Fibroblast of skin of left quadriceps (primary cell): ENCODE results near the gene CCDC6.
"Not testable (repeated sequence)": the region's sequence is repeated elsewhere in the genome, so short reads cannot be mapped to it uniquely, and the experiment has no call there.

ENCODE experiments used
- DNase-seq, 2 experiments: peaks; one replicate each; pipeline ENCODE4 v3.0.0-alpha.2; 2013; ENCODE audit warnings: low read depth in 2 of 2

The CCDC6 gene

DNA sequence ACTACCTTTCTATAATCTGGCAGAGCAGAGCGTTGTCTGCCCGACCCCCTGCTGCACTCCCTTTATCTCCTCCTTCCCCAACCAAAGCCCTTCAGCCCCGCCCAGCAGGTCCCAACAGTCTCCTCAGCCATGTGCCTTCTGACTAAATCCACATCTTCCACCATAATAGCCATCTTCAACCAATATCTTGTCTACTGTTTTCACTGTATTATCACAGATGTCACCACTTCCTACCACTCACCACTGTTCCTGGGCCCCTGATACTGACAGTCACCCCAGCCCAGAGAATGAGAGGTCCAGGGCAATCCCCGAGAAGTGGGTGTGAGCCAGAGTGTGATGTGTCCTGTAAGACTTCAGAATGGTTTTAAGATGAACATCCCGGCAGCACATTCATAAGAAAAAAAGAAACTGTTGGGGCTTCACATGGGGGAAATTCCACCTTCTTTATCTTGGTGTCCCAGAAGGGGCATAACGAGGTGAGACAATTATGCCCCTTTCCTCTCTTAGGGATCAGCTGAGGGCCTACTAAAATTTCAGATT is 25.3 kb downstream of the CCDC6 start:
- no peak for DNase-seq

DNA sequence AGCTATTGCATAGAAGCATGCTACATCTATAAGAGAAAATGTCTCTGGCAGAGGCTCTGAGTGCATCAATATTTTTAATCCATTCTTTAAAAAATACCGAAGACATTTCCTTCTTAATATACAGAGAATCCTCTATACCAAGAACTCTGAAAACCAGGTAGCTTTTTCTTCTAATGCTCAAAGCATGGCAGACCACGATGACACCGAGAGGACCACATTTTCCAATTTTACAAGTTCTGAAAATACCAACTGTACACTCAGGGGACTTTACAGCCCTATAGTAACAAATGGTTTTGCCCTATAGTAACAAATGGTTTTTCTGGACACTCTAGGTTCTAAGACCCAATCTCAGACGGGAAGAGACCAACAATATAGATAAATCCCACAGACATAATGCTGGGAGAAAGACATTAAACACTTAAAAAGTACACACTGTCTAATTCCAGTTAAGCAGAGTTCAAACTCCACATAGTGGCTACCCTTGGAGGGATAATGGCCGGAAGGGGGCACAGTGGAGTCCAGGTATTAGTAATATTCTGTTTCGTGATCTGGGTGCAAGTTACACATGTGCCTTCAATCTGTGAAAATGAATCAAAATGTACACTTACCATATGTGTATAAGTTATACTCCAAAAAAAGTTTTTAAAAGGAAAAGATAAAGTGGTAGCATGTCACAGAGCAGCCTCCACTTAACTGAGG is 26.2 kb downstream of the CCDC6 start:
- no peak for DNase-seq

DNA sequence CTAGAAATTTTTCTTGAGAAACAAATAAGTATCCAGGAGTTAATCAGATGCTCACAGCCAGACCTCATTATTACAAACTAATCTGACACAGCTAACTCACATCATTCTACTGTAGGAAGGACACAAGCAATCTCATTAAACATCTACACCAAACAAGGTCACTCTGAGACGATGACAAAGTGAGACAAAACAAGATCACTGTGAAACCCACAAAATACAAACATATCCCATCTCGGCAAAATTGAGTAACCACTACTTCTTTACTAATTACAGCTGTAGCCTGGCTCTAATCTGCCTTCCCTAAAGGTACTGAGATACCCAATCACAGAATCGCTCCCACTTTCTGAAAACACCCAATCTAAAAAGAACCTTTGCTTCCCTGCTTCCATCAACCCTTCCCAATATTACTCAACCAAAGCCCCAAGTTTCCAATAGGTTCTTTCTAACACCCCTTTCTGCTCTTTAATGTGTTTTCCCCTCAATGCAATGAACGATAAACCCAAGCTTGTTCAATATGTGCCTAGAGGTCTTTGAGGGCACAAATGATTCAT is 26.9 kb downstream of the CCDC6 start:
- no peak for DNase-seq

DNA sequence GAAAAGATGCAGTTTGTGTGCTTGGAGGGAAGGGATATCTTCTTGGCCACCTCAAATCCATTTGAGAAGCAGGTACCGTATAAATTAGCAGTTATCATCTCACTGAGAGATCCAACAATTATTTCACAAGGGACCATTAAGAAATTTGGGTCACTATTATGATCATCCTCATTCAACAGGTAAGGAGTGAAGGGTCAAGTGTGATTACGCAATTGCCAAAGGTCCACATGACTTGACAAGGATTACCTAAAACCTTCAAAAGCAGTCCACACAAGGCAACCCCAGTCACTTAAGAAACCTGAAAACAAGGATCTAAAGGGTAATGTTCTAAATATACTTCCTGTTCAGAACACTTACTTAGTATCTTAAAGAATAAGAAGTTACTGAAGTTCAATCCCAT is 27.4 kb downstream of the CCDC6 start:
- DNase-seq, result no peak

DNA sequence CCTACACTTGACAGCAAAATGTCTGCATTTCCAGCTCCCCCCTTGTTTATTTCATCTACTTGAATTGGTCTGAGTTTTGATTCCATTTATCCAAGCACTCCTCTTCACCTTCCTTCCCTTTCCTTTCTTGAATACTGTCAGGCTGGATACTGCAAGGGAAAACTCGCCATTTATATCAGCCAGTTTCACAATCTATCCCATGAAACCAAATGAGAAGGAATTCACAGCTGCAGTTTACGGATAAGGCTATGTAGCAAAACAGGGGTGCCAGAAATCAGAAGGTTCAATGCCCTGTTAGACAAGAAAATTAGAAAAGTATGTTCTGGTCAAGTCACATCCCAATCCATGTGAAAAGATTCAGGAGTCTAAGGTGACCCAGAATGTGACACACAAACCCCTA is 28.1 kb downstream of the CCDC6 start:
- no peak for DNase-seq

DNA sequence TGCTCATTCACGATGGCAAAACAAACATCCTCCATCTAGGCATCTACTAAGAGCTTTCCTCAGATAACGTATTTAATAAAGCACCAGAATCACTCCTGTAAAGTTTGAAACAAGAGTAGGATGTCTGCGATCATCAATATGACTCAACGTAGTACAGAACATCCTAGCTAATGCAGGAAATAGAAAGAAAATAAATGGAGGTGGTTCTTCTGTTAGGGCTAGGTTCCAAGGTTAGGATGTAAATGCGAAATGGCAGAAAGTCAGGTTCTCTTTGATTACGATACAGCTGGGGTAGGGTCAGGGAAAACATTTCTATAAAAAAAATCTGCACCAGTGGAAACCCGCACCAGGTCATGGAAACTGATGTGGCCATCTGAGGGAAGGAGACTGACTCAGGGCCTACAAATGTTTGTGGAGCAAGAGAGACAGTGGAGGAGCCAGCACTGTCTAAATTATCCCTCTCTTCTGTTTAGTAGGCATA is 29.1 kb downstream of the CCDC6 start:
- DNase-seq, result peak in 1 of 2 experiments; percentile 12

DNA sequence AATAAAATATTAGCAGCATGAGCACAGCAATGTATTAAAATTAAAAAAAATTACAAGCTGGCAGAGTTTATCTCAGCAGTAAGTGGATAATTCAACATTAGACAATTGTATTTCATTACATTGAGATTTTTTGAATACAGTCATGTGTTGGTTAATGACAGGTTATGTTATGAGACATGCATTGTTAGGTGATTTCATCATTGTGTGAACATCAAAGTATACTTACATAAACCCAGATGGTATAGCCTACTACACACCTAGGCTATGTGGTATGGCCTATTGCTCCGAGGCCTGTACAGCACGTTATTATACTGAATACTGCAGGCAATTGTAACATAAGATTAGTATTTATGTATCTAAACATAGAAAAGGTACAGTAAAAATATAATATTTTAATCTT is 29.7 kb downstream of the CCDC6 start:
- DNase-seq, result no peak

DNA sequence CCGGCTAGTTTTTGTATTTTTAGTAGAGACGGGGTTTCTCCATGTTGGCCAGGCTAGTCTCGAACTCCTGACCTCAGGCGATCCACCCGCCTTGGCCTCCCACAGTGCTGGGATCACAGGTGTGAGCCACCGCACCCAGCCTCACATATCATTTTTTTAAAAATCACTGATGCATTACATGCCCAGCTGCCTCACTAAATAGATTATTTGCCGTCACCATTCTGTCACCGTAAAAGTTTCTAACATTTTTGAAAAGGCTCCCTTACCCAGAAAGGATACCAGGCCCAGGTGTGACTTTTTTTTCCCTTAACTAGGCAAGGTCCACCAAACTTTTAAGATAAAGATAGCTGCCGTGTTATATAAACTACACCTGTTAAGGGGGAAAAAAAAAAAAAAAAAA is 30.1 kb downstream of the CCDC6 start:
- DNase-seq, result not testable (repeated sequence)

DNA sequence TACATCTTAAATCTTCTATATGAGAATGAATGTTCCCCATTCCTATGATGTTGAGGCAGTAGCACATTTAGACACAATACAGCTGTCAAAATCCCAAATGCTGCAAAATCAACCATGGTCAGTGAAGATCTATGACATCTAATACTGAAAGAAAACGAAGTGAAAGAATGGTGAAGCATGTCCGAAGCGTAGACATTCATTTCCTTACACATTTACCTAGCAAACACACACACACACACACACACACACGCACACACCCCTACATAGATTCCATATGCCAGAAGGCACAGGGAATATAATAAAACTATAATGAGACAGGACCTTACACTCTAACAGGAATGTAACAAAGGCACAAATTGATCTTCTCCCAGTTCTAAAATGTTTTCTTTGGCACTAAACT is 32.5 kb downstream of the CCDC6 start:
- no peak for DNase-seq

DNA sequence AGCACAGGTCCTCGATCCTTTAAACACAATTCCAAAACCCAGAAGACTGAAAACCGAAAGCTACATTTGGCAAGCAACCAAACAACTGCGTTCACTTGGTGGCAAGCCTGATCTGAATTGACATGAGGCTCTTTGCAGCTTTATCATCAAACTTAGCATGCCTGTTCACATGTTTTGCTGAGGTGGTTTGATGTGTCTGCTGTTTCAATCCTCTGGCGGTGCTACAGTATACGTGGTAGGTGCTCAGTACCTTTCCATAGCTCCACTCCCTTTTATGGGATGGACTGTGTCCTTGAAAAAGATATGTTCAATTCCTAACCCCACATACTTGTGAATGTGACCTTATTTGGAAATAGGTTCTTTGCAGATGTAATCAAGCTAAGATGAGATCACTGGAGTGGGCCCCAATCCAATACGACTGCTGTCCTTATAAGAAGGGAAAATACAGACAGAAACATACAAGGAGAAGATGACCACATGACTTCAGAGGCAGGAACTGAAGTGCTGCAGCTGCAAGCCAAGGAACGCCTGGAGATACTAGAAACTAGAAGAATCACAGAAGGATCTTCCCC is 33.4 kb downstream of the CCDC6 start:
- peak; percentile 89 to 90 for DNase-seq

DNA sequence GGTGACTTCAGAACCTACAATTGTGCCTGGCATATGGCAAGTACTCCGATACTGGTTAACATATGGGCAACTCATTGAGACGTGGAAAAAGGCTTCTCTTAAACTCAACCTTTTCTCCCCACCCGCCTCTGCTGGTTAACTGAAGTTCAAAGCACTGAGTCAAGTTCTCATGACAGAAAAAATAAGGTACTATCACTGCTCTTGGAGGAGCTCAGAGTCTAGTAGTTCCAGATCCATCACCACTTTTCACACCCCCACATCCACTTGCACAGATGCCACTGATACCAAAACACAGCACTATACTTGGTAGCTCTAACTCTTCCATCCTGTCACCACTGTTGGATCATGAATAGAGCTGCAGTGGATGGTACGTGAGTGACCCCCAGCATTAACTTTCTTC is 36.2 kb downstream of the CCDC6 start:
- DNase-seq, result no peak

DNA sequence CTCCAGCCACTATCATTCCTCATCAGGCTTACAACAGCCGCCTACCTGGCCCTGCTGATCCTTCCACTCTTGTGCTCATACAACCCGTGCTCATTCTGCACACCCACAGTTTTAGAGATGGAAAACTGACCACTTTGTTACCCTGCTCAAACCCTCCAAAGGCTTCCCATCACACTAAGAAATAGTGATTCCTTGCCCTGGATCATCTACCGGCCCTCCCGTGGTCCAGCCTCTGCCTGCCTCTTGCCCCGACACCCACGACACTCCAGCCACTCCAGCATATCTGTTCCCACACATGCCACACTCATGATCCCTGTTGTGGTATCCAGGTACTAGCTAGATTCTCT is 36.8 kb downstream of the CCDC6 start:
- DNase-seq, result no peak

DNA sequence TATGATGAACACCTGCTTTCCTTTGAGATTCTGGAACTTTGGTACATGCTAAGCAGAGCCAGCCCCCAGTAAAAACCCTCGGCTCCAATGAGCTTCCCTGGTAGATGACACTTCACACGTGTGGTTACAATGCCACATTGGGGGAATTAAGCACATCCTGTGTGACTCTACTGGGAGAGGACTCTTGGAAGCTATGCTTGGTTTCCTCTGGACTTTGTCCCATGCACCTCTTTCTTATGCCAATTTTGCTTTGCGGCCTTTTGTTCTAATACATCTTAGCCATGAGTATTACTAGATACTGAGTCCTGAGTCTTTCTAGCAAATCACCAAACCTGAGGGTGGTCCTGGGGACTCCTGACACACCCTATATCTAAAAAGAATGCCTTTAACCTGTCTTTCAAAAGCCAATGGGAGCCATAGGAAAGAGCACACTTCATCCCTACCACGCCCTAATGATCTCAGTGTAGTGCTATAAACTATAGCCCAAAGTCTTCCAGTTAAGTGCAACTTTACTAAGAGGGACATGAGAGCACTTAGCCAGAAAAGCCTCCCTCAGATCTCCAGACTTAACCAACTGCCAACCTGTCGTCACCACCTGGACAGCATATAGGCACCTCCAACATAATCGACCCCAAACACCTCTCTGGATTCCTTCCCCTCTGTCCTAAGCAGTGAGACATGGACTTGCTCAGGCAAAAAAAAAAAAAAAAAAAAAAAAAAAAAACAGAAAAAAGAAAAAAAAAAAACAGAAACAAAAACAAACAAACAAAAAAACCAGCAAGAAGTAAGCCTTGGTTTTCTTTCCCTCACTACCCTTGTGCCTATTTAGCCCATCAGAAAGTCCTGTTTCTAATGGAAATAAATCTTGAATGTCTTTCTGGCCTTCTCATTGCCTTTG is 37.4 kb downstream of the CCDC6 start:
- no peak for DNase-seq

DNA sequence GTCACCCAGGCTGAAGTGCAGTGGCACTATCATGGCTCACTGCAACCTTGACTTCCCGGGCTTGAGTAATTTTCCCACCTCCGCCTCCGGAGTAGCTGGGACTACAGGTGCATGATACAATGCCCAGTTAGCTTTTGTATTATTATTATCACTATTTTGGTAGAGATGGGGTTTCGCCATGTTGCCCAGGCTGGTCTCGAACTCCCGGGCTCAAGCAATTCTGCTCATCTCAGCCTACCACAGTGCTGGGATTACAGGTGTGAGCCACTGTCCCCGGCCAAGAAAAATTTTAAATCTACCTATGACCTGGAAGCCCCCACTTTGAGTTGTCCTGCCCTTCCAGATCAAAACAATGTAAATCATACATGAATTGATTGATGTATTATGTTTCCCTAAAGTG is 38.8 kb downstream of the CCDC6 start:
- DNase-seq, result no peak

DNA sequence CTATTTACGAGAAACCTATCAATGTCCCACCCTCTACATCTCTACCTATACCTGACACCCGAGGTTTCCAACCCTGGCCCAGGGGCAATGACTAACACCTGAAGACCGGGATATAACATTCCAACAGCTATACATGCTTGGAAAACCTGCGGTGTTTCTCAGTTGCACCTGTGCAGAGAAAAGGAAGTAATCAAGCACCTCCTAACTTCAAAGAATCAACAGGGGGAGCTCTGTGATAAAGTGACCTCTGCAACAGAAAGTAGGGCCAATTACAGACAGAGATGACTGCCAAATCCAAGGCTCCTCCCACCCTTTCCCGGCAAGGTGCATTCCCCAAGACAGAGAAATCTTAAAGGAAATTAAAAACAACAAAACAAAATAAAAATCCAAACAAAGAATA is 41.3 kb downstream of the CCDC6 start:
- no peak for DNase-seq

DNA sequence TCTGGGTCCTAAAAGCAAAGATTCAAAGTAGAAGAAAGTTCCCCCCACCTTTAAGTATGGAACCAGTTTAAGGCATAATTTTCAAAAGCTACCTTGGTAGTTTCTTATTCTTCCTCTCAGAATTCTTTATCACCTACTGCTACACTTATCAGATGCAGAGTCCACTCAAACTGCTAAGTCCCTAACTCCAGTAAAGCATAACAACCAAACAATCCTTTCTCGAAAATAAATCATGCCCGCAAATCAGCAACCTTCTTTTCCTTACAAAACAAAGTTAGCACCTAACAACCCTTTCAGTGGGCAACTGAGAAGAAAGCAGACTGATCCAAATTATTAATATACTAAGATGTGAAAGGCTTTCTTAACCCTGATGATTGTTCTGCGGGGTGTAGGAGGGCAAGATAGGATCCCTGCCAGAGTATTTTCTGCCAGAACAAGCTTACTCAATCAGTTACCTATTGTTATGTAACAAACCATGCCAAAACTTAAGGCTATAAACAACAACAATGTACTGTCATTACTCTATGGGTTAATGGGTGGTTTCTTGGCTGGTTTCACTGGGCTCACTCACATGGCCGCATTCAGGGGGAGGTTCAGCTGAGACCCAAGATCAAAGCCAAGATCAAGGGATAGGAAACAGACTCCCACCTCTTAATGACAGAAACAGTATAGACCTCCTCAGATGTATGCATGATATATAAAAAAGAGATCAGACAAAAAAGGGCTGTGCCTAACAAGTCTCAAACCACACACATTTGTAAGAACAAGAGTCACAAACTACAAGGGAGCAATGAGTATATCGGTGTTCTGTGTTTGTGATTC is 42.0 kb downstream of the CCDC6 start:
- no peak for DNase-seq

DNA sequence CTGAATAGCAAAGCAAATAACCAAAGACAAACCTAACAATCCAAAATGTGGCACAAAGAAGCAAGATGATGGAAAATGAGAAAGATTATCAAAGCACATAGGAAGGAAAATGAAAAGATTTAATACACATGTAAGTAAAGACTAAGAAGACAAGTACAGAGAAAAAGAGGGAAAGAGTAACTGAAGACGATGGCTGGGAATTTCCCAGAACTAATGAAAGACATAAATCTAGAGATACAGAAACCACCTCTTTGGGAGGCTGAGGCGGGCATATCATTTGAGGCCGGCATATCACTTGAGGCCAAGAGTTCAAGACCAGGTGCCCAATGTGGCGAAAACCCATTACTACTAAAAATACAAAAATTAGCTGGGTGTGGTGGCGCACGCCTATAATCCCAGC is 46.8 kb downstream of the CCDC6 start:
- DNase-seq, result no peak

DNA sequence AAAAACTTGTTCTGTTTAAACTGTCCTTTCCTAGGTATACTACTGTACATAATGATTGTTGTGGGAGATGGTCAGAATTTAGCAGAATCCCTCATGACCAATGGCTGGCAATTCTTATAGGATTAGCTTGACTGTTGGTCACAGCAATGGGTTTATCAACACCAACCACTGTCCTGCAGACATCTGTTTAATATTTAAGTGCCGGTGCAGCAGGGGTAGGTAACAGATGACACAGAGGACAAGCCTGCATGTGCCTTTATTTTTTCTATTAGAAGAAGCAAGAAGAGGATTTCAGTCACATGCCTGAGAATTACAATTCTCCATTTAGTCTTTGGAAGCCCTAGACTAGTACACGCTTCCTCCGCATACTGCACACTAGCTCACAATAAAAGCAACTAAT is 48.4 kb downstream of the CCDC6 start:
- DNase-seq, result no peak

DNA sequence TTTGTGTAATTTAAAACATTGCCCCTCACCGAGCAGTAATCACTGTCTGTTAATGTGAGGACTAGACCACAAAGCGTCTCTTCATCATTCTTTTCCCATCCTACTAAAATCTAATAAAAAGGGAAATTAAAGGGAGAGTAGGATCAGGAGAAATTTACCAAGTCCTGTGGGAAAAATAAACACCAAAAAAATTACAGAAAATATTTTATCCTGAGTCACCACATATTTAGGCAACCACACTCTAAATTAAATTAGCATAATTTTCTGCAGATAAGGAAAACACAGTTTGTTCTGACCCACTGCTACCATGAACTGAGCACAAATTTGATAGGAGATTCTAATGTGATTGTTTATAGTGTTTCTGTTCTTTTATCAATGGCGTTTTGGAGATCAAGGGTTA is 49.3 kb downstream of the CCDC6 start:
- DNase-seq, result peak; percentile 21 to 31

DNA sequence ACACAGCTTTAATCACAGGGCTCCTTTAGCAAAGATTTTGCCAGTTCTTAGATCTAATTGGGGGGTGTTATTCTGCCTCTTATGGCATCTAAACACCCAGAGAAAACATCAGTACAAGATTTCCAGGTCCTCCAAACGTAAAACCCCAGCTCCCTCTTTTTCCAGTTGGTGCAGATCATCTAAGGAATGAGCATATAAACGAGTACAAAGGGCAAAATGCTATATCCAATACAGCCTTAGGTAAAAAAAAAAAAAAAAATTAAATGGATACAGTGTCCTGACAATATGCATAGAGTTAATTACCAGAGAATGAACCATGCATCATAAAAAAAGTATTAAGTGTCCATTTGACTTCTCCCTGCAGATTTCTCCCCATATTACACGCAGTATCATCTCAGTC is 50.3 kb downstream of the CCDC6 start:
- no peak for DNase-seq

DNA sequence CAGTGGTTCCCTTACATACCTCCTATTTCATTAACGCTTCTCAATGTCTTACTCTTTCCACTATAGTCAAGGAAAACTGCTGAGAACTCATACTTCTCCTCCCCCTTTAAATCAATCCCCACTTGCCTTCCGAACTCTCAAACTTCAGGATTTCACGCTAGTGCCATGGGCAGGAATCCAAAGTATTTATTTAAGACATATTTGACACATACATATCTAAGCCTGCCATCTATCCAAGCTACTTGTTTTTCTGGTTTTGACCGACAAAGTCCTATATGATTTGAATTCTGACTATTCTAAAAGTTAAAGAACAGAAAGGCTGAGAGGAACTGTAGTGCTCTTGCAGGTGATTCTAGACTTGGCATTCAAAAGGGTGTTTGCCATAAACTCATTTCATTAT is 51.8 kb downstream of the CCDC6 start:
- DNase-seq, result no peak
